ENCODE data around the gene PRKCD.

PRKCD gene

DNA sequence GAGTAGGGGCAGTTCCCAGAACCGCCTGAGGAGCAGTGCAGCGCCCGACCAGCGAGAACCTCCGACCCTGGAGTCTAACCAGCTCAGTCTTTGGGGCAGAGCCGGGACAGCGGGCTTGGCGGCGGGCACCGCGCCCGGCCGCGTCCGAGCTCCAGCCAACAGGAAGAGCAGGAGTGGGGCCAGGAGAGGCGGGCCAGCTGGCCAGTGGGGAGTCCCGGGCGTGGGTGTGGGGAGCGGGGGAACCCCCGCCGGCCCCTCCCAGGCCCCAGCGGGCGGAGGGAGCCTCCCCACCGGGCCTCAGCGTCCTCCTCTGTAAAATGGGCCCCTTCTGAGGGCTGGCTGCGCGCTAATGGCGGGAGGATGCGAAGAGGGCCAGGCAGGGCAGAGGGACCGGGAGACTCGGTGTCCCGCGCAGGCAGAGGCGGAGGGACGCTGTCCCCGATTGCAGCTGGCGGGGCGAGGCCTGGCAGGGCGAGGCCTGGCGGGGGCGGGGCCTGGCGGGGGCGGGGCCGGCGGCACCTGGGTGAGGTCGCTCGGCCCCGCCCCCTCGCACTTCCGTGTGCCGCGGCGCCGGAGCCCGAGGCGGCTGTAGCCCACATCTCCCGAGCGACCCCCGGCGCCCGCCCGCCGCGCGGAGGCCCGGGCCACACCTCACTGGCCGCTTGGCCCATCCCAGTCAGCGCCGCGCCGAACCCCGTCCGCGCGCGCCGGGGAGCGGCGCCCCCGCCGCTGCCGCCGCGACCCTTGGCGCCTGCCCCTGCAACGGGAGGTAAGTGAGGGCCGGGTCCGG lies at the start of gene PRKCD:
TSS of gene PRKCD (plus strand) at position 550 of the 790 bp plus-strand sequence. CDS start 17,214 bp downstream, outside the sequence.
- peak; percentile 47 for DNase-seq

- no peak for DNase-seq
Measured at GRCh38 chr3:53111822-53112221, 49.2 kb upstream of the PRKCD start.

GRCh38 chr3:53113293-53114010 lies 47.6 kb upstream of the PRKCD start:
- no peak for DNase-seq

- DNase-seq: peak; percentile 50
Measured at GRCh38 chr3:53114011-53114400, 47.0 kb upstream of the PRKCD start.

- DNase-seq: no peak
Measured at GRCh38 chr3:53114412-53115074, 46.5 kb upstream of the PRKCD start.

GRCh38 chr3:53116956-53117355 lies 44.1 kb upstream of the PRKCD start:
- no peak for DNase-seq

GRCh38 chr3:53120336-53120735 lies 40.7 kb upstream of the PRKCD start:
- DNase-seq: no peak

DNA sequence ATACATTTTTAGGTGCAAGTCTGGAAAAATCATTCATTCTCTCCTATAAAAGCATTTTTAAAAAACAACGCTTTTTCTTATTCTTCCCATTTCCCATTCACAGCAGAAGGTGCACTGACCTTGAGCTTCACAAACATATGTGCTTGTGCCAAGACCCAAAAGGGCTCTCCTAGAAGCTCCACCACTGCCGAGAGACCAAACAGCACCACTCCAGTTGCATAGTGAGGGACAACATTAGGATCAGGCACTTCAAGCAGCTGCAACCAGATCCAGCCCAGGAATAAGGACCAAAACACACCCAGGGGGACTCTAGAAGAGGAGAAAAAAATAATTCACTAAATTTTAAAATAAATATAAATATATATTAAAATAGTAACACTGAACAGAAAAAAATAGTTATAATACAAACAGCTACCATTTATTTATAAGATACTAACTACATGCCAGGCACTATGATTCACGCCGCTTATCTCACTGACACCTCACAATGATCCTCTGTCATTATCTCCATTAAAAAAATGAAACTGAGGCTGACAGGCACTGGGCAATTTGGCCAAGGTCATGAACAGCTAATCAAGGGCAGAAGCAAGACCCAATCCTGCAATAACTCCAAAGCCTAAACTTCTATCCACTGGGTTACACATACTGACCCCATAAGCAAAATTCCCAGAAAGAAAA lies 38.6 kb upstream of the PRKCD start:
- no peak for DNase-seq

DNA sequence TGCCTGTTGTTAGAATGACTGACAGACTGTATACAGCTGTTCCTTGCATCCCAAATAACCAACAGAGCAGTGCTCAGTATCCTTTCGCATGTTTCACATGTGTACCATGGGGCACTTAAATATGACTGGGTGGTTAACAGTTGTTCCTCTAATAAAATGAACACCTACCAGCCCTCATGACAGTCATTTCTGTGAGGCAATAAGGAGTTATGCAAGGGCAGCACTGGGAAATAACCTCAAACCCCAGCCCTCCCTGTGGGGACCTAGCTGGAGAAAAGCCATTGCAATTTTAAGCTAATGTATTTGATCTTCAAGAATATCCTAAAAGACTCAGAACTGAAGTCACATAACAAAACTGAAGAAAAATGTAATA lies 38.1 kb upstream of the PRKCD start:
- no peak for DNase-seq

GRCh38 chr3:53123510-53123909 lies 37.5 kb upstream of the PRKCD start:
- DNase-seq: no peak

DNA sequence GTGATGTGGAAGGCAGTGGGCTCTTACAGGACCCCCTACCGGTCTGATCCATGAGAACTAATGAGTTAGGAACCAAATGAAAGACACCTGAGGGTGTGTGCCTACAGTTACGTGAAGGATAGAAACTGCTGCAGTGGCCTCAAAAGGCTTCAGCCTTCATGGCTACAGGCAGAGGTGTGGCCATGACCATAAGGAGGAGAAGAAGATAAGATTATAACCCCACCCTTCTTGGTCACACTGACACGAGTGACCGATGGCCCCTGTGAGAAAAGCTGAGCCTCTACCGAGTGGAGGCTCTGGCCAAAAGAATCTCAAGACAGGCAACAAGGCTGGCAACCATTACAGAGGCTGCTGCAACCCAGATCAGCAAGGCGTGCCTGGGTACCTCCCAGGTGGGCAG lies 37.1 kb upstream of the PRKCD start:
- DNase-seq: no peak

DNA sequence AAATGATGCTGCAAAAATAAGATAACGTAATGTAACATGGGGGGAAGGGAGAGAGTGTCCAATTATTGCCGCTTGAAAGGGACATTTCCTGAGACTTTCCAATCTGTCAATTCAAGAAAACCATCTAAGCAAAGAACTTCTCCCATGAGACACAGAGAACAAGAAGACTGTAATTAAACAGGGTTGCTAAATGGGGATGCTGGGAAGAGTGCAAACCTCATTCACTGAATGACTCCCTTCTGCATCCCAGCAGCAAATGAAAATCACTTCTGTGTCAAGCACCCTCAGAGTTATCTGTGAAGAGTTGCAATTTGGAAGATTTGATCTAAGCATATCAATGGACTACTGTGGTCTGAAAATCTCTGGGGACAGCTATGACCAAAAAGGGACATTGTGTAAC lies 34.4 kb upstream of the PRKCD start:
- DNase-seq: no peak

DNA sequence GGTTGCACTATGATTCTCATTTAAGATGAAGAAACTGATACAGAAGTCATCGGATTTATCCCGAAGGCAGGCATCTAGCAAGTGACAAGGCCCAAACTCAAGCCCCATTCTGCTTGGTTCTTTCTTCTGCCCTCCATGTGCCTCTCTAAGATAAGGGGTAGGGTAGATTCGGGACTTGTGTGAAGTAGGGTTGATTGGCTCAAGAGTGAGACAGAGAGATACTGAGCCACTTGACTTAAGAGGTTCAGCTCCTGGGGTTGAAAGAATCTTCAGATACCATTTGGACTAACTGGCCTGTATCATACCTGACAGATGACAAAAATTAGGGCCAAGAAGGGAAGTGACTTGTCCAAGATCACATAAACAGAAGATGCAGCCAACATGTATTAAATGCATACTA lies 31.7 kb upstream of the PRKCD start:
- DNase-seq: no peak

GRCh38 chr3:53130179-53131061 lies 30.6 kb upstream of the PRKCD start, which contains the start of gene RFT1:
Gene RFT1, minus strand, starts transcription at chr3:53130435. Its CDS starts 35 bp downstream, at chr3:53130400.
- peak; percentile 78 for DNase-seq

DNA sequence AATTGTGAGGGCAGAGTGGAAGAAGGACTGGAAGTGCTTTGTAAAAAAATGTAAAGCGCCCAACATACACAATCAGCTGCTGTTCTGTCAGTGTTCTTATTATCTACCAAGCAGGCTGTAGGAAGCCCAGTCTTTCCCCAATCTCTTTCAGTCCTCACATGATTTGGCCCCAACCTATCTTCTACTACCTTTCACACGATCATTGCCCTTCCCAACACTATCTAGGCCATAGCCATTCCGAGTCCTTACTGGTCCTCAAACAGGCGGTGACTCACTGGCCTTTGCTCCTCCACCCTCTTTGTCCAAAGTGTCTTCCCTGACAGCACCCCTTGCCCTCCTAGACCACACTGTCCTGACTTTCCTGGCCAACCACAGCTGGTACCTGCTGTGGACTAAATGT lies 29.9 kb upstream of the PRKCD start:
- DNase-seq: no peak

DNA sequence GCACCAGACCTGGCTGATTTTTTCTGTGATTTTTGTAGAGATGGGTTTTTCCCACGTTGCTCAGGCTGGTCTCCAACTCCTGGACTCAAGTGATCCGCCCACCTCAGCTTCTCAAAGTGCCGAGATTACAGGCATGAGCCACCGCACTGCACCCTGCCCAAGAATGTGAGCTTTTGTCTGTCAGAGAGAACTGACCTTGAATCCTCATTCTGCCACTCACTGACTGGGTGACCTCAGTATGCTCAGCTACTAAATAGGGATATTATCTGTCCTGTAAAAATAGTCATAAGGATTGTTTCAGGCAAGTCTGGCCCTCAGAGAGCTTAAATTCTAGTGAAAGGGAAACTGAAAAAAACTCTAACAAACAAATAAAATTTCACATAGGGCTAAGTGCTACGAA lies 28.7 kb upstream of the PRKCD start:
- no peak for DNase-seq

- no peak for DNase-seq
Measured at GRCh38 chr3:53134631-53135232, 26.3 kb upstream of the PRKCD start.

- DNase-seq: no peak
Measured at GRCh38 chr3:53137221-53137620, 23.8 kb upstream of the PRKCD start.

DNA sequence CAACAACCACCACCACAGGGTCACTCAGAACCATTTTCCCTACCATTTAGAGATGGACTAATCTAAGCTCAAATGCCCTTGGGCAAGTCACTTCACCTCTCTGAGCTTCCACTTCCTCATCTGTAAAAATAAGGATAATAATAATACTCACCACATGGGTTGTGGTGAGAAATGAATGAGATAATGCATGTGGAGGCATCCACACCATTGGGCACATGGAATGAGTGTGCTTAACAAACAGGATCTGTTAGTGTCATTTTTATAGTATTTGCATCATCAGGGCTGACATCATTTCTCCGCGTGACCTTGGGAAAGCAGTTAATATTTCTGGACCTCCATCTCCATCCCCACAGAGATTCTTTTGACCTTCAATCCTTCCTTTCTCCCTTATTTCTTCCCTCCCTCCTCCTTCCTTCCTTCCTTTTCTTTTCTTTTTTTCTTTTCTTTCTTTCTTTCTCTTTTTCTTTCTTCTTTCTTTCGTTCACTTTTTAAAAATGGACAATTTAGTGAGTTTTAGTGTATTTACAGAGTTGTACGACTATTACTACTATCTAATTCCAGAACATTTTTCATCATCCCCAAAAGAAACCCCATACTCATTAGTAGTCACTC lies 23.1 kb upstream of the PRKCD start:
- DNase-seq: no peak

DNA sequence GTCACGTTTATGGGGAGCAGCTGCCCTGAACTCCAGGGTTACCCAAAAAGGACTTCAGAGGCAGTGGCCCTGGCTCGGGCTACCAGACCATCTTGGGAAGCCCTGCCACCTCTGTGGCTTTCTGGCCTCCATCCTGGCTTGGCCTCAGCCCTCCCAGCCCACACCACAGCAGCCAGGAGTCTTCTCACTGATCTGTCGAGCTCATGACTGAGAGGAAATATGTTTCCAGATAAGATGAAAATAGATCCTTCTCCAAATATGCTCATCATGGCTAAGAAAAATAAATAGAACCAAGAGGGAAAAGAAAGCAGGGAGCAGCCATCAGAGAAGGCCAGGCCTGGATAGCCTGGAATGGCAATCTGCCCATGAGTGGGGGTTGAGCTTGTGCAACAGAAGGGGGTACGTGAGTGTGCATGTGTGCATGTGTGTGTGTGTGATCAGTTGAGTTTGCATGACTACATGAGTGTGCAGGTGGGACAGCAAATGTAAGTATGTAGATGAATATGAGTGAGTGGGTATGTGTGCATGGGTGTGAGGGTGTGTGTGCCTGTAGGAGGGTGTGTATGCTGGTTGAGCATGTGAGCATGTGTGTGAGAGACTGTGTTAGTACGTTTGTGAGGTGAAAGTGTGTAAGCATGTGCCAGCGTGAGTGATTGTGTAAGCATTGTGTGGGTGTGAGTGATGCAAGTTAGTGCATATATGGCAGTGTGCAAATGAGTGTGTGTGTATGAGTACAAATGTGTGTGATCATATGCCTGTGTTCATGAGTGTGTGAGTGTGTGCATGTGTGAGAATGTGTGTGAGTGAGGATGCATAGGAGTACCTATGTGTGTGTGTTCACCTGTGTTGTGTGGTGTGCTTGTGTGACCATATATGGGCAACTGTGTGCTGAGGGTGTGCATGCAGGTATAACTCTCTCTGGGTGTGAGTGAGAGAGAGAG lies 20.8 kb upstream of the PRKCD start:
- DNase-seq: no peak
